ENCODE data around the gene SUMF2.

GRCh38 chr7:56046721-56047445, 17.2 kb upstream of the SUMF2 start:
- TF ChIP-seq ZNF274 (IDR thresholded peaks at IDR 0.05; ENCODE audit: low read depth, low read length): no peak
- TF ChIP-seq SUZ12 (IDR thresholded peaks at IDR 0.05; ENCODE audit: extremely low read depth, insufficient read depth, insufficient read length): no peak
- TF ChIP-seq YY1 (IDR thresholded peaks at IDR 0.05; ENCODE audit: insufficient read depth, insufficient read length): no peak
